H1 (cell line): ENCODE results near the gene NFATC1. TPM values are rescaled to one million over a fixed set of nuclear protein-coding genes. Genes with fewer than 3 reads are reported as not detected.

Source experiments
- CTCF ChIA-PET: fragments of 300-600 bp; sonication (Branson Sonifier 250); formaldehyde crosslinking; loops from one replicate; lab custom pipeline; 2021; ENCODE audit not compliant: partially characterized antibody; lab: Charles Lee
- POLR2A ChIA-PET: fragments of 300-600 bp; sonication (Branson Sonifier 250); formaldehyde crosslinking; loops from one replicate; lab custom pipeline; 2021; ENCODE audit warnings: inconsistent platforms; ENCODE audit not compliant: partially characterized antibody; lab: Charles Lee
- DNase-seq, 2 experiments: peaks; one replicate each; pipeline versions ENCODE4 v3.0.0 to v3.0.0-alpha.2; 2010 to 2022; ENCODE audit warnings: low spot score in 2 of 2, low read depth in 1 of 2, mixed read lengths in 1 of 2
- FAIRE-seq: peaks from 2 replicates; lab custom pipeline; 2011; peaks lifted over from hg19 to GRCh38; lab: Jason Lieb, UNC
- H2AFZ ChIP-seq: 2 replicates; pipeline ENCODE4 v1.8.1; 2012; ENCODE audit warnings: low read length, inconsistent platforms
- H2AK5ac ChIP-seq: 2 replicates; pipeline ENCODE4 v1.6.1; 2013; ENCODE audit warnings: low read depth, low read length
- H2BK120ac ChIP-seq: replicated peaks from 2 replicates; pipeline ENCODE3; 2013; ENCODE audit warnings: low read depth, low read length, inconsistent platforms
- H2BK12ac ChIP-seq: 2 replicates; pipeline ENCODE4 v1.6.1; 2013; ENCODE audit warnings: low read depth, low read length
- H2BK15ac ChIP-seq: 2 replicates; pipeline ENCODE4 v1.6.1; 2013; ENCODE audit warnings: low read length
- H2BK20ac ChIP-seq: 2 replicates; pipeline ENCODE4 v1.6.1; 2013; ENCODE audit warnings: low read length
- H2BK5ac ChIP-seq: 2 replicates; pipeline ENCODE4 v1.6.1; 2013; ENCODE audit warnings: low read depth, low read length
- H3K14ac ChIP-seq: 2 replicates; pipeline ENCODE4 v1.6.1; 2013; ENCODE audit warnings: inconsistent platforms; ENCODE audit not compliant: insufficient read length
- H3K18ac ChIP-seq: 2 replicates; pipeline ENCODE4 v1.6.1; 2013; ENCODE audit warnings: low read length; ENCODE audit errors: extremely low read depth
- H3K23ac ChIP-seq: 2 replicates; pipeline ENCODE4 v1.6.1; 2013; ENCODE audit warnings: inconsistent platforms; ENCODE audit not compliant: insufficient read length
- H3K23me2 ChIP-seq: 2 replicates; pipeline ENCODE4 v1.6.1; 2013; ENCODE audit warnings: low read depth, low read length
- H3K27ac ChIP-seq: 2 replicates; pipeline ENCODE4 v1.6.1; 2011; ENCODE audit warnings: low read depth, low read length, inconsistent platforms
- H3K27me3 ChIP-seq, 4 experiments: replicated peaks in 1 of 4; 1 replicate in 1 of 4; 2 replicates in 3 of 4; pipeline versions ENCODE4 v1.6.1 to v1.8.1; 2011 to 2013; ENCODE audit warnings: low read length in 3 of 4, mild to moderate bottlenecking in 3 of 4, inconsistent platforms in 2 of 4, mixed read lengths in 2 of 4, moderate library complexity in 1 of 4; ENCODE audit not compliant: control insufficient read depth in 3 of 4, insufficient read depth in 3 of 4; ENCODE audit errors: extremely low read depth in 1 of 4
- H3K36me3 ChIP-seq, 4 experiments: 2 replicates each; pipeline versions ENCODE4 v1.6.1 to v1.8.1; 2011 to 2013; ENCODE audit warnings: mild to moderate bottlenecking in 4 of 4, low read length in 3 of 4, moderate library complexity in 2 of 4, control low read depth in 1 of 4, inconsistent platforms in 1 of 4; ENCODE audit not compliant: insufficient read depth in 4 of 4, control insufficient read depth in 2 of 4
- H3K4ac ChIP-seq: replicated peaks from 2 replicates; pipeline ENCODE3; 2013; ENCODE audit warnings: low read length, low read depth, mixed read lengths, inconsistent platforms; ENCODE audit not compliant: insufficient read length
- H3K4me1 ChIP-seq, 4 experiments: replicated peaks in 1 of 4; 1 replicate in 1 of 4; 2 replicates in 3 of 4; pipeline versions ENCODE4 v1.6.1 to v1.8.1; 2011 to 2013; ENCODE audit warnings: low read length in 3 of 4, inconsistent platforms in 2 of 4, mixed read lengths in 1 of 4; ENCODE audit not compliant: insufficient read depth in 4 of 4, control insufficient read depth in 3 of 4
- H3K4me2 ChIP-seq, 2 experiments: 2 replicates each; pipeline versions ENCODE4 v1.6.1 to v1.8.1; 2011 to 2013; ENCODE audit warnings: low read depth in 2 of 2, low read length in 2 of 2, control low read depth in 1 of 2, inconsistent platforms in 1 of 2, mild to moderate bottlenecking in 1 of 2; ENCODE audit not compliant: insufficient read depth in 1 of 2
- H3K4me3 ChIP-seq, 4 experiments: fragments of 200-600, 300-600 bp in 1 of 4; sonication (generic), shearing (Covaris generic), sonication (Bioruptor Twin) in 1 of 4; 2 replicates each; pipeline versions ENCODE4 v1.5.1 to v1.8.1; 2011 to 2016; ENCODE audit warnings: low read length in 4 of 4, low read depth in 3 of 4, control low read depth in 2 of 4, inconsistent platforms in 2 of 4, mild to moderate bottlenecking in 2 of 4, mixed read lengths in 1 of 4, moderate library complexity in 1 of 4; ENCODE audit not compliant: insufficient read depth in 2 of 4; ENCODE audit errors: extremely low read depth in 1 of 4
- H3K56ac ChIP-seq: replicated peaks from 2 replicates; pipeline ENCODE3; 2013; ENCODE audit warnings: low read depth, mild to moderate bottlenecking, mixed read lengths, low read length, inconsistent platforms; ENCODE audit not compliant: insufficient read length
- H3K79me1 ChIP-seq: 2 replicates; pipeline ENCODE4 v1.6.1; 2013; ENCODE audit warnings: low read depth, low read length, control low read depth
- H3K79me2 ChIP-seq, 2 experiments: 2 replicates each; pipeline versions ENCODE4 v1.6.1 to v1.8.1; 2012 to 2013; ENCODE audit warnings: low read length in 2 of 2, mild to moderate bottlenecking in 2 of 2, inconsistent platforms in 1 of 2; ENCODE audit not compliant: insufficient read depth in 2 of 2, control insufficient read depth in 1 of 2
- H3K9ac ChIP-seq, 4 experiments: replicated peaks in 1 of 4; 1 replicate in 1 of 4; 2 replicates in 3 of 4; pipeline versions ENCODE4 v1.6.1 to v1.8.1; 2011 to 2013; ENCODE audit warnings: low read depth in 3 of 4, low read length in 3 of 4, control low read depth in 2 of 4, mild to moderate bottlenecking in 2 of 4, moderate library complexity in 2 of 4, inconsistent platforms in 1 of 4; ENCODE audit errors: extremely low read depth in 1 of 4
- H3K9me3 ChIP-seq, 2 experiments: 2 replicates each; pipeline versions ENCODE4 v1.6.1 to v1.8.1; 2012 to 2013; ENCODE audit warnings: mild to moderate bottlenecking in 2 of 2, moderate library complexity in 2 of 2, control low read depth in 1 of 2, inconsistent platforms in 1 of 2, low read depth in 1 of 2, low read length in 1 of 2, mixed read lengths in 1 of 2; ENCODE audit not compliant: insufficient read depth in 2 of 2
- H4K20me1 ChIP-seq, 2 experiments: replicated peaks in 1 of 2; 2 replicates each; pipeline versions ENCODE3 to v1.8.1; 2011 to 2013; ENCODE audit warnings: inconsistent platforms in 2 of 2, low read length in 2 of 2, mild to moderate bottlenecking in 1 of 2; ENCODE audit not compliant: insufficient read depth in 2 of 2, control insufficient read depth in 1 of 2
- H4K5ac ChIP-seq: 2 replicates; pipeline ENCODE4 v1.6.1; 2013; ENCODE audit warnings: low read length, low read depth, mixed read lengths, inconsistent platforms; ENCODE audit not compliant: insufficient read length
- H4K8ac ChIP-seq: 2 replicates; pipeline ENCODE4 v1.8.0; 2013; ENCODE audit warnings: mild to moderate bottlenecking, moderate library complexity, low read length, inconsistent platforms; ENCODE audit not compliant: insufficient read depth; ENCODE audit errors: extremely low read depth
- H4K91ac ChIP-seq: replicated peaks from 2 replicates; pipeline ENCODE3; 2013; ENCODE audit warnings: low read length, mixed read lengths, inconsistent platforms; ENCODE audit not compliant: insufficient read length
- ATF2 ChIP-seq: IDR thresholded peaks from 2 replicates; pipeline ENCODE4 v1.6.1; 2012; ENCODE audit warnings: low read length, inconsistent platforms
- CREB1 ChIP-seq: IDR thresholded peaks from 2 replicates; pipeline ENCODE4 v1.6.1; 2012; ENCODE audit warnings: inconsistent platforms
- JUND ChIP-seq: IDR thresholded peaks from 2 replicates; pipeline ENCODE4 v1.6.1; 2011; ENCODE audit warnings: mild to moderate bottlenecking, improper control_type of control experiment, low read length
- MAX ChIP-seq: IDR thresholded peaks from 2 replicates; pipeline ENCODE4 v1.6.1; 2012; ENCODE audit warnings: inconsistent platforms
- SAP30 ChIP-seq: fragments of 300-600 bp; sonication (generic); IDR thresholded peaks from 2 replicates; pipeline ENCODE4 v1.7.1; 2012; ENCODE audit warnings: low read length, moderate library complexity, mild to moderate bottlenecking, inconsistent platforms; ENCODE audit not compliant: insufficient read depth, insufficient replicate concordance
- SIX5 ChIP-seq: IDR thresholded peaks from 2 replicates; pipeline ENCODE4 v1.6.1; 2011; ENCODE audit warnings: mild to moderate bottlenecking, low read depth, low read length
- TBP ChIP-seq: IDR thresholded peaks from 2 replicates; pipeline ENCODE4 v1.6.1; 2011; ENCODE audit warnings: low read depth, low read length, improper control_type of control experiment
- TEAD4 ChIP-seq: IDR thresholded peaks from 2 replicates; pipeline ENCODE4 v1.6.1; 2012; ENCODE audit warnings: low read depth, low read length, inconsistent platforms, mixed read lengths
- WGBS, 2 experiments: shearing (Covaris generic) in 1 of 2; methylation state at CpG; one replicate each; pipeline versions ENCODE4 v1.1.6 to v1.1.7; 2013 to 2015; ENCODE audit warnings: low lambda C conversion rate in 2 of 2, mixed read lengths in 2 of 2, inconsistent platforms in 1 of 2, low coverage in 1 of 2, missing lambda C conversion rate in 1 of 2; ENCODE audit not compliant: insufficient replicate concordance in 2 of 2, insufficient coverage in 1 of 2, insufficient read length in 1 of 2; ENCODE audit errors: extremely low coverage in 1 of 2, missing lambda C conversion rate in 1 of 2; 5-methylcytosine and 5-hydroxymethylcytosine counted together
- polyA plus RNA-seq, 7 experiments: library from polyadenylated mRNA; depleted of rRNA in 3 of 7; stranded (reverse) in 5 of 7; unstranded in 2 of 7; fragments of >200 nt in 5 of 7; fragments of 200-250 nt in 2 of 7; gene quantifications; 1 replicate in 5 of 7; 2 replicates in 1 of 7; 4 replicates in 1 of 7; pipeline versions ENCODE4 v1.2.1 to v1.2.3, GENCODE V29; 2011 to 2013; ENCODE audit warnings: missing spikeins in 2 of 7, mixed read lengths in 2 of 7
- total RNA-seq: library from RNA; stranded (reverse); fragmentation: NEBNext Ultra II Directional; extraction: Animal tissue kit (Norgen Biotek cat#: 25700); gene quantifications from 2 replicates; pipeline ENCODE4 v1.2.1, GENCODE V29; 2021

NFATC1 gene
- total and polyA plus RNA-seq, 2 of the 8 experiments (the other 6 are each of a cell fraction or from before 2014, with no cell fraction given) = 2.0 to 6.6 TPM

- Histone ChIP-seq H3K23me2 (no peaks in the 10 kb centered on the region; the same call in 1 of the 2 replicates), H2AFZ (no peak overlapping the region), H3K9me3 (no peaks in the 10 kb centered on the region), H4K91ac (no peak overlapping the region), H2BK20ac (no peak overlapping the region), H3K4me2 (no peak overlapping the region), H3K23ac (no peak overlapping the region), H3K14ac (no peak overlapping the region), H3K27ac (no peak overlapping the region), H3K79me1 (no peaks in the 10 kb centered on the region; the same call in 1 of the 2 replicates), H2BK5ac (no peak overlapping the region), H4K5ac (no peak overlapping the region), H2BK12ac (no peak overlapping the region), H3K4me1 (no peaks in the 10 kb centered on the region), H2BK15ac (no peak overlapping the region), H3K56ac (no peak overlapping the region), H4K8ac (peak overlapping the region; percentile 20; the same call in 1 of the 2 replicates), H3K27me3 (no peaks in the 10 kb centered on the region), H3K9ac (no peak overlapping the region), H3K18ac (no peak overlapping the region), H3K4me3 (no peak overlapping the region), H3K4ac (no peak overlapping the region), H3K36me3 (no peaks in the 10 kb centered on the region; a peak in 1 of 8 replicates), H4K20me1 (no peaks in the 10 kb centered on the region), H2BK120ac (no peak overlapping the region), H3K79me2 (no peaks in the 10 kb centered on the region), H2AK5ac (no peak overlapping the region)
- ChIA-PET CTCF (no interaction called here), POLR2A (no interaction called here)
- no peak for FAIRE-seq
- DNase-seq = no peak
- WGBS, 2 experiments = 94% methylated on average over 14 of the region's 19 CpGs; no CpG with 5 or more reads in 1 of the 2 experiments
- TF ChIP-seq ATF2 = no peak
- TF ChIP-seq SIX5 = no peak
- TF ChIP-seq SAP30 = no peak
- TF ChIP-seq JUND = no peak
- TF ChIP-seq TEAD4 = no peak
- TF ChIP-seq MAX = no peak
- no peak for TF ChIP-seq CREB1
- TF ChIP-seq TBP = no peak
Measured at GRCh38 chr18:79424880-79425568, 29.3 kb downstream of the NFATC1 start.
